CD4-positive, CD25-positive, alpha-beta regulatory T cell (primary cell): Measurements from ENCODE around the gene SLC41A3. TPM values are rescaled to one million over a fixed set of nuclear protein-coding genes. Genes with fewer than 3 reads are reported as not detected.

Experiments used
- ATAC-seq, 2 donors: fragments of 150-1000 bp; cut with Tn5 transposase; one replicate each; pipeline ENCODE4 v1.10.0; 2021; ENCODE audit warnings: low read depth in 2 of 2, moderate number of reproducible peaks in 2 of 2, moderate library complexity in 1 of 2
- DNase-seq, 3 donors: peaks; one replicate each; pipeline versions ENCODE4 v3.0.0 to v3.0.0-alpha.2; 2012 to 2022; ENCODE audit warnings: mixed read lengths in 1 of 3
- H3K27ac ChIP-seq: one replicate; pipeline ENCODE4 v1.7.0; 2013; ENCODE audit warnings: mild to moderate bottlenecking, low read length; ENCODE audit not compliant: insufficient read depth, poor library complexity, severe bottlenecking
- H3K27me3 ChIP-seq: one replicate; pipeline ENCODE4 v1.7.0; 2013; ENCODE audit warnings: low read length; ENCODE audit not compliant: control insufficient read depth, insufficient read depth
- H3K36me3 ChIP-seq: one replicate; pipeline ENCODE4 v1.7.0; 2013; ENCODE audit warnings: mild to moderate bottlenecking, low read length, moderate library complexity; ENCODE audit not compliant: control insufficient read depth, insufficient read depth
- H3K4me1 ChIP-seq: 2 replicates; pipeline ENCODE4 v1.7.0; 2013; ENCODE audit warnings: mild to moderate bottlenecking, low read length; ENCODE audit not compliant: insufficient read depth, control insufficient read depth, poor library complexity, severe bottlenecking
- H3K4me3 ChIP-seq: one replicate; pipeline ENCODE4 v1.7.0; 2013; ENCODE audit warnings: low read depth, mild to moderate bottlenecking, low read length, moderate library complexity
- H3K9me3 ChIP-seq, 2 experiments: 1 replicate in 1 of 2; 2 replicates in 1 of 2; pipeline ENCODE4 v1.7.0; 2013; ENCODE audit warnings: low read length in 2 of 2, mild to moderate bottlenecking in 1 of 2, moderate library complexity in 1 of 2; ENCODE audit not compliant: control insufficient read depth in 2 of 2
- H3K27ac Mint-ChIP-seq, 3 donors: one replicate each; pipeline ENCODE4 v1.8.0; 2020 to 2022; ENCODE audit warnings: mild to moderate bottlenecking in 3 of 3, mixed read lengths in 3 of 3, moderate library complexity in 2 of 3
- H3K27me3 Mint-ChIP-seq: one replicate; pipeline ENCODE4 v1.8.0; 2022; ENCODE audit warnings: mild to moderate bottlenecking, mixed read lengths
- H3K36me3 Mint-ChIP-seq: one replicate; pipeline ENCODE4 v1.8.0; 2020; ENCODE audit warnings: mixed read lengths
- H3K4me1 Mint-ChIP-seq, 4 donors: one replicate each; pipeline ENCODE4 v1.8.0; 2020 to 2022; ENCODE audit warnings: mixed read lengths in 4 of 4, mild to moderate bottlenecking in 1 of 4
- H3K4me3 Mint-ChIP-seq, 4 donors: one replicate each; pipeline ENCODE4 v1.8.0; 2020 to 2022; ENCODE audit warnings: mild to moderate bottlenecking in 4 of 4, mixed read lengths in 4 of 4, moderate library complexity in 3 of 4
- H3K9me3 Mint-ChIP-seq, 7 donors: one replicate each; pipeline ENCODE4 v1.8.0; 2020 to 2022; ENCODE audit warnings: mixed read lengths in 7 of 7, mild to moderate bottlenecking in 3 of 7, moderate library complexity in 2 of 7
- polyA plus RNA-seq, 4 donors: library from polyadenylated mRNA; unstranded; fragments of 300-500 nt; fragmentation: Illumina TruSeq; gene quantifications; one replicate each; pipeline ENCODE4 v1.2.3, GENCODE V29; 2021
- total RNA-seq: library from RNA; stranded (reverse); gene quantifications from one replicate; pipeline ENCODE4 v1.2.3, GENCODE V29; 2022

The SLC41A3 gene
- total and polyA plus RNA-seq, 5 donors from 2014 or later, result 31.2 to 51.3 (median 40.3) TPM

DNA sequence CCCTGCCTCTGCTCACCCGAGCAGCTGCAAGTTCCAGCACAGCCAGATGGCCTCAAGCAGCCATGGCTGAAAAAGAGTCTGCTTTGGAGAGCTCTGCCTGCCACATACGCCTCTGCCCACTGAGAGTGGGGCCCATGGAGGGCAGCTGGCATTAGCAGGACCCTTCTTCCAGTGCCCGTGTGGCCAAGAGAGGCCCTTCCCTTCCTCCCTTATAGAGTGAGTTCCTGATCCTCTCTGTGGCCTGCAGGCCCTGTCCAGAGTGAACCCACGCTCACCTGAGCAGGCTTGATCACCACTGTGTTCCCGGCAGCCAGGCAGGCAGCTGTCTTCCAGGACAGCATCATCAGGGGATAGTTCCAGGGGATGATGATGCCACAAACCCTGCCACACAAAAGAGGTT, 41.4 kb upstream of the SLC41A3 start:
- Mint-ChIP-seq H3K4me3 (no peak overlapping the region), H3K27me3 (peaks cover 4% of the 10 kb centered on the region), H3K9me3 (peaks cover 0 to 1% (median 0%) of the 10 kb centered on the region in 7 donors), H3K36me3 (no peaks in the 10 kb centered on the region), H3K27ac (no peak overlapping the region), H3K4me1 (no peaks in the 10 kb centered on the region)
- no peaks in the 10 kb centered on the region for H3K4me1 ChIP-seq
- H3K4me3 ChIP-seq, result no peak overlapping the region
- no peak for ATAC-seq
- H3K27ac ChIP-seq, result no peak overlapping the region
- no peaks in the 10 kb centered on the region for H3K9me3 ChIP-seq
- no peaks in the 10 kb centered on the region for H3K36me3 ChIP-seq
- no peak for DNase-seq
- H3K27me3 ChIP-seq, result no peaks in the 10 kb centered on the region

DNA sequence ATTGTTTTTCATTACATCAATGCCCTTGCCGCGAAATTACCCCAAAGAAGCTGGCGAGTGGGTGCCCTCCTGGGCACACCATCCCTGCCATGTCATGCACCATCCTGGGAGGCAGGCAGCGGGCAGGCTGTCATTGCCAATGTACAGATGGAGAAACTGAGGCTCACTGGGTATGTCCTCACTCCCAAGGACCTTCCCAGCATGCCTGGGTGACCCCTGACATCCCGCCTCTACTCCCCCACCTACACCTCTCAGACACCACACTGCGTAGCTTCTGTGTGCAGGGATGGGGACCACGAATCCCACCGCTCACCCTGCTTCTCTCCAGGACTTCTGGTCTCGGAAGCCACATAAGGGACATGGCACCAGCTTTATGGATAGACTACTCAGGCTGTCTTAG, 41.0 kb upstream of the SLC41A3 start:
- Mint-ChIP-seq H3K27ac (no peak overlapping the region), H3K4me1 (no peaks in the 10 kb centered on the region), H3K9me3 (peaks cover 0 to 1% (median 0%) of the 10 kb centered on the region in 7 donors), H3K36me3 (no peaks in the 10 kb centered on the region), H3K27me3 (peaks cover 4% of the 10 kb centered on the region), H3K4me3 (no peak overlapping the region)
- Histone ChIP-seq H3K9me3 (no peaks in the 10 kb centered on the region), H3K4me3 (no peak overlapping the region), H3K27ac (no peak overlapping the region), H3K36me3 (no peaks in the 10 kb centered on the region), H3K27me3 (no peaks in the 10 kb centered on the region), H3K4me1 (no peaks in the 10 kb centered on the region)
- DNase-seq, result no peak
- ATAC-seq, result no peak

GRCh38 chr3:126124148-126124868, 40.4 kb upstream of the SLC41A3 start:
- H3K4me3 ChIP-seq, result no peak overlapping the region
- no peaks in the 10 kb centered on the region for H3K9me3 ChIP-seq
- no peaks in the 10 kb centered on the region for H3K27me3 ChIP-seq
- H3K27ac ChIP-seq, result no peak overlapping the region
- DNase-seq (no peak), ATAC-seq (no peak)
- peaks cover 0 to 3% (median 0%) of the 10 kb centered on the region in 7 donors for H3K9me3 Mint-ChIP-seq
- H3K27ac Mint-ChIP-seq, result no peak overlapping the region
- no peaks in the 10 kb centered on the region for H3K36me3 ChIP-seq
- H3K4me3 Mint-ChIP-seq, result no peak overlapping the region
- no peaks in the 10 kb centered on the region for H3K4me1 Mint-ChIP-seq
- no peaks in the 10 kb centered on the region for H3K4me1 ChIP-seq
- H3K36me3 Mint-ChIP-seq, result no peaks in the 10 kb centered on the region
- peaks cover 7% of the 10 kb centered on the region for H3K27me3 Mint-ChIP-seq

- Histone ChIP-seq H3K27ac (no peak overlapping the region), H3K4me3 (no peak overlapping the region), H3K27me3 (no peaks in the 10 kb centered on the region), H3K36me3 (no peaks in the 10 kb centered on the region), H3K4me1 (no peaks in the 10 kb centered on the region), H3K9me3 (no peaks in the 10 kb centered on the region)
- Mint-ChIP-seq H3K27ac (no peak overlapping the region), H3K27me3 (peaks cover 12% of the 10 kb centered on the region), H3K4me1 (no peaks in the 10 kb centered on the region), H3K4me3 (no peak overlapping the region), H3K9me3 (peaks cover 0 to 3% (median 0%) of the 10 kb centered on the region in 7 donors), H3K36me3 (no peaks in the 10 kb centered on the region)
- DNase-seq, result no peak
- no peak for ATAC-seq
These were observed 37.7 kb upstream of the SLC41A3 start for GRCh38 chr3:126121632-126122031.

DNA sequence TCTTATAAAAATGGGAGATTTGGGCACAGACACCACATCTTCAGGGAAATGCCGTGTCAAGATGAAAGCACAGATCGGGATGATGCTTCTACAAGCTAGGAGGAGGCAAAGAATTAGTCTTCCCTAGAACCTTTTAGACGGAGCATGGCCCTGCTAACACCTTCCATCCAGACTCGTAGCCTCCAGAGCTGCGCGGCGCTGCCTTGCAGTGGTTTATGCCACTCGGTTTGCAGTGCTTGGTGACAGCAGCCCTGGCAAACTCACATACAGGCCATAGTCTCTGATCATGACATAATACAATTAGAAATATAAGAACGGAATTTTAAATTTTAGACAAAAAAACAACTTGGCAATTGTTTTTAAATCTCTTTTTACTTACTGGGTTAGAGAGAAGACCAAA, 37.1 kb upstream of the SLC41A3 start:
- no peaks in the 10 kb centered on the region for H3K27me3 ChIP-seq
- no peaks in the 10 kb centered on the region for H3K9me3 ChIP-seq
- Mint-ChIP-seq H3K27me3 (peaks cover 12% of the 10 kb centered on the region), H3K27ac (no peak overlapping the region), H3K9me3 (peaks cover 0 to 3% (median 0%) of the 10 kb centered on the region in 7 donors), H3K4me3 (no peak overlapping the region), H3K36me3 (no peaks in the 10 kb centered on the region), H3K4me1 (no peaks in the 10 kb centered on the region)
- no peaks in the 10 kb centered on the region for H3K36me3 ChIP-seq
- no peaks in the 10 kb centered on the region for H3K4me1 ChIP-seq
- no peak overlapping the region for H3K27ac ChIP-seq
- DNase-seq (no peak), ATAC-seq (no peak)
- H3K4me3 ChIP-seq, result no peak overlapping the region

- H3K27me3 ChIP-seq, result no peaks in the 10 kb centered on the region
- H3K4me3 ChIP-seq, result no peak overlapping the region
- no peaks in the 10 kb centered on the region for H3K4me1 Mint-ChIP-seq
- H3K36me3 ChIP-seq, result no peaks in the 10 kb centered on the region
- H3K27me3 Mint-ChIP-seq, result peaks cover 12% of the 10 kb centered on the region
- H3K27ac Mint-ChIP-seq, result no peak overlapping the region
- DNase-seq (no peak), ATAC-seq (no peak)
- H3K36me3 Mint-ChIP-seq, result no peaks in the 10 kb centered on the region
- H3K27ac ChIP-seq, result no peak overlapping the region
- H3K4me1 ChIP-seq, result no peaks in the 10 kb centered on the region
- peaks cover 0 to 3% (median 0%) of the 10 kb centered on the region in 7 donors for H3K9me3 Mint-ChIP-seq
- no peaks in the 10 kb centered on the region for H3K9me3 ChIP-seq
- H3K4me3 Mint-ChIP-seq, result no peak overlapping the region
These were observed 36.1 kb upstream of the SLC41A3 start for GRCh38 chr3:126119976-126120375.

DNA sequence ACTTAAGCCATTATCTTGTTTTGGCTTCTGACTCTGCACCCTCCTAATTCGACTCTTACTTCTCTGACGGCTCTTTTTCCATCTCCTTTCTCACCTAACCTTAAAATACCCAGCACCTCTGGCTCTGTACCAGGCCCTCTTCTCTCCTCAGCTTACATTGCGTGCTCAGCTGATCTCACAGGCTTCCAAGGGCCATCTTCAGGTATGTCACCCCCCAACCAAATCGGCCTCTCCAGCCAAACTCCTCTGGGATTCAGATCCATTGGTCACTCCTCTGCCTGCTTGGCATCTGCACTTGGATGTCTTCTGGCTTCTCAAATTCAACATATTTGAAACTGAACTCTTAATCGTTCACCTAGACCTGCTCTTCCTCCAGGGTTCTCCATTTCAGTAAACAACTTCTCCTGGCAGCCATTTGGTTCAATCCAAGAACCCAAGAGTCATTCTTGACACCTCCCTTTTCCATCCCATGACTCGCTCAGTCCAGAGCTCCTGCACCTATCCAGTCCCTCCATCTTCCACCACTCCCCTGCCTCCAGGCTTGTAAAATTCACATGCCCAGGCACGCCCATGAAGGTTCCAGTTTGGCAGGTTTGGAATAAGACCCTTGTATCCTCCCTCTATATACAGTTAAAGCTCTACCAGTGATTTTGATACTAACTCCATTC, 35.2 kb upstream of the SLC41A3 start:
- no peak overlapping the region for H3K4me3 ChIP-seq
- no peak for ATAC-seq
- no peaks in the 10 kb centered on the region for H3K27me3 ChIP-seq
- H3K4me1 Mint-ChIP-seq, result no peaks in the 10 kb centered on the region
- H3K9me3 ChIP-seq, result no peaks in the 10 kb centered on the region
- H3K36me3 ChIP-seq, result no peaks in the 10 kb centered on the region
- H3K27ac ChIP-seq, result no peak overlapping the region
- H3K4me1 ChIP-seq, result no peaks in the 10 kb centered on the region
- H3K4me3 Mint-ChIP-seq, result no peak overlapping the region
- H3K9me3 Mint-ChIP-seq, result peaks cover 0 to 3% (median 0%) of the 10 kb centered on the region in 7 donors
- no peak overlapping the region for H3K27ac Mint-ChIP-seq
- H3K27me3 Mint-ChIP-seq, result peaks cover 9% of the 10 kb centered on the region
- no peaks in the 10 kb centered on the region for H3K36me3 Mint-ChIP-seq
- DNase-seq, result no peak

GRCh38 chr3:126118591-126118990, 34.7 kb upstream of the SLC41A3 start:
- H3K4me3 Mint-ChIP-seq, result no peak overlapping the region
- H3K27ac ChIP-seq, result no peak overlapping the region
- no peak for ATAC-seq

More at GRCh38 chr3:126118591-126118990, 34.7 kb upstream of the SLC41A3 start:
- H3K27me3 Mint-ChIP-seq, result peaks cover 9% of the 10 kb centered on the region
- peaks cover 0 to 3% (median 0%) of the 10 kb centered on the region in 7 donors for H3K9me3 Mint-ChIP-seq
- Histone ChIP-seq H3K4me1 (no peaks in the 10 kb centered on the region), H3K9me3 (no peaks in the 10 kb centered on the region), H3K36me3 (no peaks in the 10 kb centered on the region), H3K27me3 (no peaks in the 10 kb centered on the region), H3K4me3 (no peak overlapping the region)
- H3K27ac Mint-ChIP-seq, result no peak overlapping the region
- H3K36me3 Mint-ChIP-seq, result no peaks in the 10 kb centered on the region
- DNase-seq, result no peak
- H3K4me1 Mint-ChIP-seq, result no peaks in the 10 kb centered on the region
